Stimulated activated CD4-positive, alpha-beta T cell treated with anti-CD3 and anti-CD28 coated beads, Interleukin-1b, Interleukin-23, amount 100 ng/mL, for 48 hours (primary cell): ENCODE results near the gene SSBP3.
"Not testable (repeated sequence)": the region's sequence is repeated elsewhere in the genome, so short reads cannot be mapped to it uniquely, and the experiment has no call there.

ENCODE experiments used
- DNase-seq: peaks from one replicate; pipeline ENCODE4 v3.0.0-alpha.2; 2020

The SSBP3 gene

GRCh38 chr1:54239035-54239383 is 167.2 kb downstream of the SSBP3 start:
- no peak for DNase-seq

DNA sequence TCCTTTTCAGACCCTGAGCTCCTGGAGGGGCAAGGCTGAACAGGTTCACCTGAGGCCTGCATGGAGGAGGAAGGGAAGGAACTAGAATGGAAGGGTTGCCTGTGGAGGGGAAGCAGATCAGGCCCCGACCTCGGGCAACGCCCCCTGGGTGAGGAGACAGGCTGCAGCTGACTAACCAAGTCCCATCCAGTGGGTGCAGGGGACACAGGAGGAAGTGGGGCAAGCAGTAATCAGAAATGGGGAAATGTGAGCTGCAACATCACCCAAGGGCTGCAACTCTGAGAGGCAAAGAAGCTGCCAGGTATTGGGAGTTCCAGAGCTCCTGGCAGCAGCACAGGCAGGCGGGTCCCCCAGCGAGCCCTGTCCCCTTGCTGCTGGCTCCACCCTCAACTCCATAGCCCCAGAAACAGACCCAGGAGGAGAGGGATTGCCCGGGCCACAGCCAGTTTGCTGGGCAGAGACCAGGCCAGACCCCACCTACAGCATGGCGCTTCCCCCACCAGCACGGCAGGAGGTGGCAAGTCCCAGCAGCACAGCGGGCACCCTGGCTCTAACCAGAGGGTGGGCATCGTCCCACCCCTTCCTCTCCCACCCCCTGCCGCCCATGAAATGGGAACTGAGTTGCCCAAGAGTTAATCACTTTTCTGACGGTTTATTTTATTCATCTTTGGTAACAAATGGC is 167.7 kb downstream of the SSBP3 start:
- no peak for DNase-seq

GRCh38 chr1:54237586-54237985 is 168.6 kb downstream of the SSBP3 start:
- no peak for DNase-seq

- DNase-seq = no peak
Observed at GRCh38 chr1:54234284-54234683, 171.9 kb downstream of the SSBP3 start.

DNA sequence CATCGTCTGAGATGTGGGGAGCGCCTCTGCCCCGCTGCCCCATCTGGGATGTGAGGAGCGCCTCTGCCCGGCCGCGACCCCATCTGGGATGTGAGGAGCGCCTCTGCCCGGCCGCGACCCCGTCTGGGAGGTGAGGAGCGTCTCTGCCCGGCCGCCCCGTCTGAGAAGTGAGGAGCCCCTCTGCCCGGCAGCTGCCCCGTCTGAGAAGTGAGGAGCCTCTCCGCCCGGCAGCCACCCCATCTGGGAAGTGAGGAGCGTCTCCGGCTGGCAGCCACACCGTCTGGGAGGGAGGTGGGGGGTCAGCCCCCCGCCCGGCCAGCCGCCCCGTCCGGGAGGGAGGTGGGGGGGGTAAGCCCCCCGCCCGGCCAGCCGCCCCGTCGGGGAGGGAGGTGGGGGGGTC is 173.0 kb downstream of the SSBP3 start:
- DNase-seq = not testable (repeated sequence)

GRCh38 chr1:54230507-54231339 is 175.5 kb downstream of the SSBP3 start:
- peak; percentile 65 for DNase-seq

- DNase-seq = peak; percentile 32
Observed at GRCh38 chr1:54229281-54229891, 176.8 kb downstream of the SSBP3 start.

DNA sequence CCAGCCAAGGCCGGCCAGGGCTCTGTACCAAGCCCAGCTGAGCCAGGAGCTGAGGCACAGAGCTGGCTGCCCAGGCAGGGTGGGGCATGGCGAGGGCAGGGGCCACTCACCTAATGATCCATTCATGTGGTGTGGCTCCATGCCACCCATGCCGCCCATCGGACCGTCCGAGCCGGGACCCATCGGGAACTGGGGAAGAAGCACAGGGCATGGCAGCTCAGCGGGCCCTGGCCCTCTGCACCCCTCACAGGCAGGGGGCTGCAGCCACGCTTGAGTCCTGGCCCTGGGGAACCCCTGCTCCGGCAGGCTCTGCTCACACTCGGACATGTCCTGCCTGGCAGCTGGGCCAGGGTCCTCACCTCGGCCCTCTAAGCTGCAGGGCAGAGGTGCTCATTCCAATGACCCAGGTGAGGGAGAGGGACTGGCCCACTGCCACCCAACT is 177.5 kb downstream of the SSBP3 start:
- no peak for DNase-seq

GRCh38 chr1:54227891-54228310 is 178.3 kb downstream of the SSBP3 start:
- no peak for DNase-seq

DNA sequence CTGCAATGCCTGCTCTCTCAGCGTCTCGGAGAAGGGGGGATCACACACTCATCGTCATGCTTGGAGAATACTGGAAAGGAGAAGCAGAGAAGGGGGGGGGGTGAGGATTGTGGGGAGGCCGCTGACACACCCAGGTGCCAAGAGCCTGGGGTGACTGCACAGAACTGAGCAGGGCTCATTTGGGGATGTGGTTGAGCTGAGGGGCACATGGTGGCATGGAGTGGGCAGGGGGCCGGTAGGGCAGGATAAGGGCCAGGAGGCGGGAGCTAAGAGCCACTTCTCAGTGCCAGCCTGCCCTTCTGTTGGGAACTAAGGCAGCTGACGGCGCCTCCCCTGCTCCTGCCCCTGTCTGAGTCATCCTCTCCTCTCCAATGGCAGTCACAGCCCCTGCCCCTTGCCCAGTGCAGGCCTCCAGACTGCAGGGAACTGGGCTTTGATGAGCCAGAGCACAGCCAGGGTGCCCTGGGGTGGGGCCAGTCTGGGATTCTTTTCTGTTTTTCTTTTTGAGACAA is 179.0 kb downstream of the SSBP3 start:
- no peak for DNase-seq

DNA sequence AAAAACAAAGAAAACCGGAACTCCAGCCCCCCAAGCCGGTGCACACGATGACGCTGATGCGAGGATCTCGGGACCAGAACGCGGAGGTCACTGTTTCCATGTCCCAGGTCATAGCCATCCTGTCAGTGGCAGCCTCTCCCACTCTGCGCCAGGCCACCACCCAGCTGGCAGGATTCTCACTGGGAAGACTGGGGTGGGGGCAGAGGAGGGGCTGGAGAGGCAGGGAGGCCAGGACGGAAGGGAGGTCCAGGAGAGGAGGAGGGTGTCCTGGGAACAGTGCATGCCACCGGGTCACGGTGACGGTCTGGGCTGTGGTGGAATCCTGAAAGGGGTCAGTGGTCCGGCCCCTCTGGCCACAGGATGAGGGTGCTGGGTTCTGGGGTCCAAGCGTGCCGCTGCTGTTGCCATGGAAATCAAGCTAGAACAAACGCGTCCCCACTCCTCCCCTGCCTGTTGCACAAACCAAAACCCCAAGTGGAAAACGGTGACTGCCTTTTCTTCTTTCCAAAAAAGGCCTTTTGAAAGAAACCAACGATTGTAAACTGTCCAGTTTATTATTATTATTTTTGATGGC is 180.1 kb downstream of the SSBP3 start:
- DNase-seq = no peak

- DNase-seq = no peak
Observed at GRCh38 chr1:54225378-54225777, 180.8 kb downstream of the SSBP3 start.

DNA sequence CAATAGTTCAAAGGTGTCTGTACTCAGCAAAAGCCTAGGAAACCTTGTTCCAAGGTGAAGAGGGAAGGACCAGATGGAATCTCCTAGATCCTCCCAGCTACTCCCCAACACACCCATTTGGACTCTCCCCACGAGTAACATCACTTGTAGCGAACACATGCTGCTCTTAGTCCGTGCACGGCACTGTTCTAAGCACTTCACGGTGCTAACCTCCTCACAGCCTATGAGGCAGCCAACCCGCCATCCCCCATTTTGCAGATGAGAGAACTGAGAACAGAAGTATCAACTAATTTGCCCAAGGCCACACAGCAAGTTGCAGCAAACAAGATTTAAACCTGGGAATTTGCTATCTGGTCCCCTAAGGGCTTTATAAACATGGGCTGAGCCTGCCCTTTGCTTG is 182.0 kb downstream of the SSBP3 start:
- no peak for DNase-seq

DNA sequence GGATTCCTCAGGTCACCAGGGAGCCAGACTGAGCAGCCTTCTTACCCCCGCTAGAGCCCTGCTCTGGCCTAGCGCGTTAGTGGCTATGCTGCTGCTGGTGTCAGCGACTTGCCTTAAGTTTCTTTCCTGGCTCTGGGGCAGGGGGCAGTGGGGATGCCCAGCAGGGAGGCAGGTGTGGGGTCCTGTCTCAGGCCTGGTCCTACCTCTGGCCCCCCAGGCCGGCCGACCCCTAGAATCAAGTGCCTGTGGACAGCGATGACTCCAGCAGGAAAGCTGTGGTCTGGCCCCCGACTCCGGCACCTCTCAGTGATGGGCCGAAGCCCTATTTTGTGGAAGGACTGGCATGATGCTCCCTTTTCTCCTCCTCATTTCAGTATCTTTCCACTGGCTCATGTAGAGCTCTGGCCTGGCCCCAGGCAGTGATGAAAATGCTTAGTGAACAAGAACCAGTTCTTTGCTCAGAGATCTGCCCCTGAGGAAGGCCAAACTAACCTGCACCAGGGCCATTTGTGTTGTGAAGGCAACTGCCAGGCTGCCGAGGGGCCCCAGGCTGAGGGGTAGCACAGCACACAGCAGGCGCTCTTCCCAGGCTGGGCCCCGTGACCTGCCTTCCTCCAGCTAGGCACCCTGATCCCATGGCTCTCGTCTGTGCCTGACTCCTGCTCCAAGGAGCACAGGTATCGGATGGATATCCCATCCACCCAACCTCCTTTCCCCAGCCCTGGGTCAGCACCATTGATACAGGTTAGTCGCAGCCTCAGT is 182.6 kb downstream of the SSBP3 start:
- DNase-seq = no peak

- no peak for DNase-seq
Observed at GRCh38 chr1:54222711-54223110, 183.5 kb downstream of the SSBP3 start.

GRCh38 chr1:54221867-54222484 is 184.2 kb downstream of the SSBP3 start:
- no peak for DNase-seq

GRCh38 chr1:54221113-54221834 is 184.9 kb downstream of the SSBP3 start:
- no peak for DNase-seq

GRCh38 chr1:54220004-54220811 is 186.0 kb downstream of the SSBP3 start:
- DNase-seq = no peak

DNA sequence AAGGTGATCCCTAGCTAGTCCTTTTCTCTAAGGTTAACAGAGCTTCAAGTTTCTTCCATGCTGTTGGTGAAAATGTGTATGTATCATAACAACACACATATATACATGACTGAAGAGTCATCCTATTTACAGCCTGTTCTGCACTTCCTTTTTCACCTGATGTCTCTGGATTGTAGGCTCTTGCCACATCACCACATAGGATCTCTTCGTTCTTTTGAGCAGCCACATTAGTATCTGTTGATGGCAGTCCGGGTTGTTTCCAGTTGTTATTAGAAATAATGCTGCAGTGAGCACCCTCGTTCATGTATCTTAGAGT is 186.5 kb downstream of the SSBP3 start:
- no peak for DNase-seq

GRCh38 chr1:54218883-54219687 is 187.1 kb downstream of the SSBP3 start:
- no peak for DNase-seq
